Stimulated activated CD4-positive, alpha-beta T cell treated with anti-CD3 and anti-CD28 coated beads, Interleukin-1b, Interleukin-23, amount 100 ng/mL, for 48 hours (primary cell): ENCODE measurements around the gene FOXN3.
"Not testable (repeated sequence)": the region's sequence is repeated elsewhere in the genome, so short reads cannot be mapped to it uniquely, and the experiment has no call there.

Experiments
- DNase-seq: peaks from one replicate; pipeline ENCODE4 v3.0.0-alpha.2; 2020

Gene FOXN3

DNA sequence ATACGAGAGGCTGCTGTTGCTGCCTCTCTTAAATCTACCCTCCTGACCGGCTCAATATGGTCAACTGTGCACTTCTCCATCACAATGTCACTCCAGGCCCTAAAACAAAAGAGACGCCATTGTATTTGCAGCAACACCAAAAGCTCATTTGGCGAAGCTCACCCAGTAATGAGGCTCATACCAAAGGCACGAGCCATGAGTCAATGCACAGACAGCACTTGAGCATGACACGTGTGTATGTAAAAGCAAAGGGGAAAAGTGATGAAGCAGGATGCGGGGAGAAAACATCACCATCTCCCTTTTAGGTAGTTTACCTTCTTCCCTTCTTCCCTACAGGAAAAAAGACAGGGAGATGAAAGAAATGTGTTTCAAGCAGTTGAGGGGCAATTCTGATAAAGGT lies 150.3 kb downstream of the FOXN3 start:
- peak; percentile 29 for DNase-seq

- no peak for DNase-seq
Measured at GRCh38 chr14:89265234-89265633, 151.8 kb downstream of the FOXN3 start.

DNA sequence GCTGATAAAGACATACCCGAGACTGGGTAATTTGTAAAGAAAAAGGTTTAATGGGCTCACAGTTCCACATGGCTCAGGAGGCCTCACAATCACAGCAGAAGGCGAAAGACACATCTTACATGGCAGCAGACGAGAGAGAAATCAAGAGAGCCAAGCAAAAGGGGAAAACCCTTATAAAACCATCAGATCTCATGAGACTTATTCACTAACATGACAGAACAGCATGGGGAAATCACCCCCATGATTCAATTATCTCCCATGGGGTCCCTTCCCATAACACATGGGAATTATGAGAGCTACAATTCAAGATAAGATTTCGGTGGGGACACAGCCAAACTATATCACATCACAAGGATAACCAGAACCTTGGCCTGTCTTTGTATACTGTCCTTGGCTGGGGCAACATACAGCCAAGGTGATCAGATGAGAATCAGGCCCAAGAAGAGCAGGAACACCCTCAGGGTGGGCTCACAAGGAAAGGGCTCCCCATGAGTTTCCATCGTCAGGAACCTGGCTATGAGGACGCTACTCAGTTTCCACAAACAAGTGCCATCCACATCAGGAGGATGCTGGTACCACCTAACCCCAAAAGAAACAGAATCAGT lies 152.7 kb downstream of the FOXN3 start:
- no peak for DNase-seq

DNA sequence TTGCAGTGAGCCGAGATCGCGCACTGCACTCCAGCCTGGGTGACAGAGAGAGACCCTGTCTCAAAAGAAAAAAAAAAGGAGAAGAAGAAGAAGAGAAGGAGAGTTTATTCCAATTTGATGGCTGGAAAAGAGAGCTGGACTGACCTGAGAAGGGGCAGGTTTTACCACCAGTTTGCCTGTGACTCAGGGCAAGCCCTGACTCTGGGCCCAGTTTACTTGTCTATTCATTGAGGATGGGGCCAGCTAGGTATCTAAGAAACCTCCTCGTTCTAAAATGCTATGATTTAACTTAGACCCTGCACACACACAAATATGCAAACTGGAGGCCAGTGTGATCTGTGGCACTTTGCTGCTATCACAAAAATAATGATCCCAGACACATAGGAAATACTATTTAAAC lies 155.0 kb downstream of the FOXN3 start:
- DNase-seq = no peak

- DNase-seq = no peak
Measured at GRCh38 chr14:89260898-89261297, 156.1 kb downstream of the FOXN3 start.

- DNase-seq = no peak
Measured at GRCh38 chr14:89259951-89260609, 157.0 kb downstream of the FOXN3 start.

GRCh38 chr14:89258728-89259273 lies 158.2 kb downstream of the FOXN3 start:
- DNase-seq = no peak

- DNase-seq = no peak
Measured at GRCh38 chr14:89256951-89257350, 160.1 kb downstream of the FOXN3 start.

DNA sequence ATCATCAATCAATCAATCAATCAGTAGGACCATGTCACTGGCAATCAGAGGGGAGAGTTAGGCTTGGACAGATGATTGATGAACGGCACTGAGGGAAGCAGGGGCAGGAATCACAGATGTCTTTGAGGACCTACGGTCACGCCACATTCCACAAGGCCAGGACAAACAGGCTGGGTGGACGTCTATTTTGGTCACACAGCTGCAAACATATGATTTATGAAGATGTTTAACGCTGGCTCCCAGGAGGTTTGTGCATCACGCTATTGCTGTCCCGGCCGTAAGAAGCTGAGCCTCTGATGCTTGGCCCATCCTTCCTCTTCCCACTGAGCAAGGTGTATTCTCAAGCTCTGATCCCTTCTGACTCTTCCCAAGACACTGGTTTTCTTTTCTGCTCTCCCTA lies 160.8 kb downstream of the FOXN3 start:
- no peak for DNase-seq

- DNase-seq = no peak
Measured at GRCh38 chr14:89255852-89256251, 161.2 kb downstream of the FOXN3 start.

- no peak for DNase-seq
Measured at GRCh38 chr14:89255012-89255411, 162.0 kb downstream of the FOXN3 start.

- DNase-seq = no peak
Measured at GRCh38 chr14:89254166-89254909, 162.7 kb downstream of the FOXN3 start.

DNA sequence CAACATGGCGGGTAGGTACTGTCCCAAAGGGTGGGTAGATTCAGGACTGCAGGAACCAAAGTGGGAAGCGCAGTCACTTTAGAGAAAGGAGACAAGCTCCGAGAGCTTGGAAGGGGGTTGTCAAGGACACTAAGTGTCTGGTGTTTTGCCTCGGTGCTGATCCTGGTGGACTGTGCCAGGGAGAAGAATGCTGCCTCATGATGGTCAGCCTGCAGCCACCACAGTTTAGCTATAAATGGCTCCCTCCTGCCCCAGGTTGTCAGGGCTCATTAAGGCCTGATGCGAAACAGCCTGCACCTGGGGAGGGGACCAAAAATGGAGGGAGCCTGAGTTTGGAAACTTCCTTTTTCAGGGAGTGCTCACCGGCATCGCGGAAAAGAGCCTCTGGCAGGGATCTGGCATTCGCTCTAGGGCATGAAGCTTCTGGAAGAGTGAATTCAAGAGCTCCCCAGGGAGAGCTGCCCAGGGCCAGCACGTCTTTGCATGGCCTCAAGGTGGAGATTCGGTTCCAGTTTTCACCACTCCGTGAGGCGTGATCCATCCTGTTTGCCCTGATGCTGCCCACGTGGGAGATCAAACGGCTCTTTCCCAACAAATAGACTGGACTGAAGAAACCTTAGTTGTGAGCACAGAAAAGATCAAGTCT lies 164.0 kb downstream of the FOXN3 start:
- DNase-seq = no peak

DNA sequence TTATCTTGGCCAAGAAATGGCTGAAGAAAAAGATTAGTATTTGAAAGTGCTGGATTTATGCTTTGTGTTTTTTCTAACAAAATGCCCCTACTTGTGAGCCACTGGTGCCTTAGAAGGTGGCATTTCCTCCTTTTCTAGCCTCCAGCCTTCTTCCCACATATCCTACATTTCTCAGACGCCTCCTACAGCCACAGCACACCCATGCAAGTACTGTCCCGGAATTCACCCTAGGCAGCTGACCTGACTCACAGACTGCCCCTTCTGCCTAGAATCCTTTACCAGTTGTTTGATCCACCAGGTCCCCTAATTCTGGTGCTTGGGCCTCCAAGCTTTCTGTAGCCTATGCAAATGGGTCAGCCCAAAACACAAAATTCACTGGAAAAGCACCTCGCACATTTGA lies 166.0 kb downstream of the FOXN3 start:
- DNase-seq = no peak

- not testable (repeated sequence) for DNase-seq
Measured at GRCh38 chr14:89250655-89250975, 166.4 kb downstream of the FOXN3 start.

GRCh38 chr14:89249972-89250654 lies 166.9 kb downstream of the FOXN3 start:
- no peak for DNase-seq

DNA sequence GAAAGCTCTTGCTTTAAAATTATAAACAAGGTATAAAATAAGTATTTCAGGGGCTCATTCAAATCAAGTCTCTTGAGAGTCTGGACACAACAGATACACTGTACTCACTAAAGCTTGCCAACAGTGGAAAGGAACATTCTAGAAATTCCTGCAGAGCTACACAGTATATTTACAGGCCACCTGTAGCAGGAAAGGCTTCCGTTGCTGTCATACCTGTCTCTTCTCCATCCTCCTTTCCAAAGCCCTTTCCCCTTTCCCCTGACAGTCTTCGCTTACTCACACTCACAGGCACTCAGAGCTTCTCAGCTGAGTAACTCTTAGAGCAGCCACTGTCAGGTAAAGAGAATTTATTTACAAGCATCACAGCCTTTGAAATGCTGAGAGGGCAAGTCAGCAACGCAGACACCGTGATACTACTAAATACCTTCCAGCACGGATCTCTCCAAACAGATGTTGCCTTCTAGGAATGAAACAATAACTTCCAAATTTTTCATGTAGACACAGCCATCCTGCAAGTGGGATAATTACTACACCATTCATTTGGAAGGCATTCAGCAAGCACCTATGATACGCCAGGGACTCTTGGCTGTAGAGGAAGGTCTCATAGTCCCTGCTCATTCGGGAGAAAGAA lies 167.9 kb downstream of the FOXN3 start:
- no peak for DNase-seq

- DNase-seq = no peak
Measured at GRCh38 chr14:89248411-89249064, 168.5 kb downstream of the FOXN3 start.

- no peak for DNase-seq
Measured at GRCh38 chr14:89247457-89248122, 169.4 kb downstream of the FOXN3 start.

- DNase-seq = no peak
Measured at GRCh38 chr14:89246290-89246689, 170.7 kb downstream of the FOXN3 start.

DNA sequence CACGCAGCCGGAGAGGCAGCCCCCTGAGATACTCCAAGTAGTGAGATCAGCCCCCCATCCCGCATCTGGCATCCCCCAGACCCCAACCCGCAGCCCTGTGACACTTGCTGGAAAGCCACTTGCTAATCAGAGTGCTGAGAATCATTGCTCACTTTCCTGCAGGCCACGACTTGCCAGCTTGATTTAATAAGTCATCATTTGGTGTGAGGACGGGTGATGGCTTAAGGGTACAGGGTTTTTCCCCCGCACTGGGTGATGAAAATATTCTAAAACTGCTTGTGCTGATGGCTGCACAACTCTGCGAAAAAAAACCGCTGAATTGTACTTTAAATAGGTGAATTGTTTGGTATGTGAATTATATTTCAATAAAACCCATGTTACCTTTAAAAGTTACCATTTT lies 171.2 kb downstream of the FOXN3 start:
- DNase-seq = no peak
